ENCODE results near the gene ITGB5.

ITGB5 gene

GRCh38 chr3:124802702-124803101, 84.5 kb downstream of the ITGB5 start:
- no peak for TF ChIP-seq CTCF (IDR thresholded peaks at IDR 0.05; ENCODE audit: extremely low read depth, insufficient read depth, missing control alignments)
- no peak for DNase-seq (ENCODE audit: low spot score)
- in situ Hi-C loops (cut with MboI; ENCODE audit: low pct_unique_long_range_greater_than_20kb, low sequenced_read_pairs, unreplicated experiment) = no loop called here

- no peak for DNase-seq (ENCODE audit: low spot score)
- in situ Hi-C loops (cut with MboI; ENCODE audit: low pct_unique_long_range_greater_than_20kb, low sequenced_read_pairs, unreplicated experiment) = no loop called here
- no peak for TF ChIP-seq CTCF (IDR thresholded peaks at IDR 0.05; ENCODE audit: extremely low read depth, insufficient read depth, missing control alignments)
Observed at GRCh38 chr3:124802061-124802698, 85.0 kb downstream of the ITGB5 start.

- in situ Hi-C loops (cut with MboI; ENCODE audit: low pct_unique_long_range_greater_than_20kb, low sequenced_read_pairs, unreplicated experiment) = no loop called here
- DNase-seq (ENCODE audit: low spot score) = no peak
- no peak for TF ChIP-seq CTCF (IDR thresholded peaks at IDR 0.05; ENCODE audit: extremely low read depth, insufficient read depth, missing control alignments)
Observed at GRCh38 chr3:124800511-124801258, 86.5 kb downstream of the ITGB5 start.

GRCh38 chr3:124800076-124800475, 87.1 kb downstream of the ITGB5 start:
- no peak for TF ChIP-seq CTCF (IDR thresholded peaks at IDR 0.05; ENCODE audit: extremely low read depth, insufficient read depth, missing control alignments)
- DNase-seq (ENCODE audit: low spot score) = no peak
- in situ Hi-C loops (cut with MboI; ENCODE audit: low pct_unique_long_range_greater_than_20kb, low sequenced_read_pairs, unreplicated experiment) = no loop called here

GRCh38 chr3:124799676-124800075, 87.5 kb downstream of the ITGB5 start:
- no peak for DNase-seq (ENCODE audit: low spot score)
- in situ Hi-C loops (cut with MboI; ENCODE audit: low pct_unique_long_range_greater_than_20kb, low sequenced_read_pairs, unreplicated experiment) = no loop called here
- no peak for TF ChIP-seq CTCF (IDR thresholded peaks at IDR 0.05; ENCODE audit: extremely low read depth, insufficient read depth, missing control alignments)

- in situ Hi-C loops (cut with MboI; ENCODE audit: low pct_unique_long_range_greater_than_20kb, low sequenced_read_pairs, unreplicated experiment) = no loop called here
- TF ChIP-seq CTCF (IDR thresholded peaks at IDR 0.05; ENCODE audit: extremely low read depth, insufficient read depth, missing control alignments) = no peak
- no peak for DNase-seq (ENCODE audit: low spot score)
Observed at GRCh38 chr3:124797426-124797945, 89.7 kb downstream of the ITGB5 start.
